ENCODE data around the gene CRYBG1.
A peak's percentile ranks its signal among the peaks of the same experiment; 100 is the strongest.
"Not testable (repeated sequence)": the region's sequence is repeated elsewhere in the genome, so short reads cannot be mapped to it uniquely, and the experiment has no call there.

CRYBG1 gene

GRCh38 chr6:106496823-106497222 is 136.3 kb downstream of the CRYBG1 start:
- DNase-seq (ENCODE audit: low read depth in 2 of 2, low spot score in 1 of 2) = no peak

GRCh38 chr6:106501960-106502371 is 141.4 kb downstream of the CRYBG1 start:
- DNase-seq (ENCODE audit: low read depth in 2 of 2, low spot score in 1 of 2) = no peak

GRCh38 chr6:106502559-106502958 is 142.0 kb downstream of the CRYBG1 start:
- no peak for DNase-seq (ENCODE audit: low read depth in 2 of 2, low spot score in 1 of 2)

- no peak for DNase-seq (ENCODE audit: low read depth in 2 of 2, low spot score in 1 of 2)
Measured at GRCh38 chr6:106508277-106508676, 147.8 kb downstream of the CRYBG1 start.

GRCh38 chr6:106508834-106509233 is 148.3 kb downstream of the CRYBG1 start:
- DNase-seq (ENCODE audit: low read depth in 2 of 2, low spot score in 1 of 2) = no peak

GRCh38 chr6:106509420-106510089 is 149.0 kb downstream of the CRYBG1 start:
- DNase-seq (ENCODE audit: low read depth in 2 of 2, low spot score in 1 of 2) = no peak

- peak; percentile 32 to 45 for DNase-seq (ENCODE audit: low read depth in 2 of 2, low spot score in 1 of 2)
Measured at GRCh38 chr6:106510090-106510970, 149.8 kb downstream of the CRYBG1 start.

- DNase-seq (ENCODE audit: low read depth in 2 of 2, low spot score in 1 of 2) = peak; percentile 23
Measured at GRCh38 chr6:106511288-106512047, 151.0 kb downstream of the CRYBG1 start.

GRCh38 chr6:106512048-106512967 is 151.8 kb downstream of the CRYBG1 start:
- peak; percentile 51 to 56 for DNase-seq (ENCODE audit: low read depth in 2 of 2, low spot score in 1 of 2)

GRCh38 chr6:106512968-106513574 is 152.6 kb downstream of the CRYBG1 start:
- DNase-seq (ENCODE audit: low read depth in 2 of 2, low spot score in 1 of 2) = no peak

GRCh38 chr6:106513808-106514582 is 153.5 kb downstream of the CRYBG1 start:
- no peak for DNase-seq (ENCODE audit: low read depth in 2 of 2, low spot score in 1 of 2)

GRCh38 chr6:106514583-106514885 is 154.0 kb downstream of the CRYBG1 start:
- DNase-seq (ENCODE audit: low read depth in 2 of 2, low spot score in 1 of 2) = no peak

GRCh38 chr6:106515582-106515981 is 155.1 kb downstream of the CRYBG1 start:
- DNase-seq (ENCODE audit: low read depth in 2 of 2, low spot score in 1 of 2) = not testable (repeated sequence)

- no peak for DNase-seq (ENCODE audit: low read depth in 2 of 2, low spot score in 1 of 2)
Measured at GRCh38 chr6:106516616-106517015, 156.1 kb downstream of the CRYBG1 start.

- DNase-seq (ENCODE audit: low read depth in 2 of 2, low spot score in 1 of 2) = no peak
Measured at GRCh38 chr6:106517706-106518105, 157.2 kb downstream of the CRYBG1 start.

GRCh38 chr6:106518748-106519147 is 158.2 kb downstream of the CRYBG1 start:
- DNase-seq (ENCODE audit: low read depth in 2 of 2, low spot score in 1 of 2) = no peak

- DNase-seq (ENCODE audit: low read depth in 2 of 2, low spot score in 1 of 2) = peak in 1 of 2 donors; percentile 56
Measured at GRCh38 chr6:106519460-106520394, 159.2 kb downstream of the CRYBG1 start.

GRCh38 chr6:106520711-106521401 is 160.3 kb downstream of the CRYBG1 start:
- DNase-seq (ENCODE audit: low read depth in 2 of 2, low spot score in 1 of 2) = peak in 1 of 2 donors; percentile 60

Measured in stimulated activated CD8-positive, alpha-beta memory T cell treated with anti-CD3 and anti-CD28 coated beads, Interleukin-4, amount 100 ng/mL, for 1 hour (primary cell).